Keratinocyte (primary cell): ENCODE results near the gene ATP6V0A4. TPM values are rescaled to one million over a fixed set of nuclear protein-coding genes. Genes with fewer than 3 reads are reported as not detected.

ENCODE experiments used
- DNase-seq: peaks from one replicate; pipeline ENCODE4 v3.0.0-alpha.2; 2011; ENCODE audit warnings: low read depth, missing footprints, low spot score
- FAIRE-seq: peaks from 2 replicates; lab custom pipeline; 2011; peaks lifted over from hg19 to GRCh38; lab: Jason Lieb, UNC
- H2AFZ ChIP-seq: 2 replicates; pipeline ENCODE4 v1.6.0; 2012; ENCODE audit warnings: low read length, control low read depth, inconsistent platforms; ENCODE audit not compliant: control insufficient read depth
- H3K27ac ChIP-seq: 2 replicates; pipeline ENCODE4 v1.5.1; 2011; ENCODE audit warnings: low read length; ENCODE audit not compliant: control insufficient read depth, insufficient read depth
- H3K27me3 ChIP-seq: 3 replicates; pipeline ENCODE4 v1.6.0; 2011; ENCODE audit warnings: low read length; ENCODE audit not compliant: control insufficient read depth, insufficient read depth; ENCODE audit errors: extremely low read depth
- H3K36me3 ChIP-seq, 2 experiments: 2 replicates in 1 of 2; 3 replicates in 1 of 2; pipeline ENCODE4 v1.5.1; 2011; ENCODE audit warnings: low read length in 2 of 2, mild to moderate bottlenecking in 1 of 2; ENCODE audit not compliant: control insufficient read depth in 2 of 2, insufficient read depth in 2 of 2; ENCODE audit errors: extremely low read depth in 1 of 2
- H3K4me1 ChIP-seq: 3 replicates; pipeline ENCODE4 v1.5.1; 2011; ENCODE audit warnings: low read length; ENCODE audit not compliant: control insufficient read depth, insufficient read depth; ENCODE audit errors: extremely low read depth
- H3K4me2 ChIP-seq: 3 replicates; pipeline ENCODE4 v1.6.0; 2011; ENCODE audit warnings: low read depth, low read length; ENCODE audit not compliant: control insufficient read depth, insufficient read depth; ENCODE audit errors: extremely low read depth
- H3K4me3 ChIP-seq, 3 experiments: fragments of 200-600 bp in 1 of 3; sonication (generic) in 1 of 3; 2 replicates in 2 of 3; 3 replicates in 1 of 3; pipeline ENCODE4 v1.5.1; 2011 to 2016; ENCODE audit warnings: low read length in 3 of 3, mild to moderate bottlenecking in 3 of 3, control low read depth in 2 of 3, inconsistent platforms in 1 of 3, low read depth in 1 of 3, mixed read lengths in 1 of 3, mixed run types in 1 of 3, moderate library complexity in 1 of 3; ENCODE audit not compliant: control insufficient read depth in 2 of 3, insufficient read depth in 2 of 3; ENCODE audit errors: extremely low read depth in 1 of 3
- H3K79me2 ChIP-seq: 2 replicates; pipeline ENCODE4 v1.6.0; 2012; ENCODE audit warnings: low read length; ENCODE audit not compliant: control insufficient read depth, insufficient read depth
- H3K9ac ChIP-seq: 3 replicates; pipeline ENCODE4 v1.6.0; 2011; ENCODE audit warnings: low read length; ENCODE audit not compliant: control insufficient read depth, insufficient read depth; ENCODE audit errors: extremely low read depth
- H3K9me1 ChIP-seq: 3 replicates; pipeline ENCODE4 v1.6.0; 2011; ENCODE audit warnings: low read length; ENCODE audit not compliant: control insufficient read depth, insufficient read depth; ENCODE audit errors: extremely low read depth
- H3K9me3 ChIP-seq: 2 replicates; pipeline ENCODE4 v1.5.1; 2012; ENCODE audit warnings: low read depth, low read length; ENCODE audit not compliant: control insufficient read depth
- H4K20me1 ChIP-seq: 3 replicates; pipeline ENCODE4 v1.6.0; 2011; ENCODE audit warnings: low read length; ENCODE audit not compliant: control insufficient read depth, insufficient read depth; ENCODE audit errors: extremely low read depth
- CTCF ChIP-seq, 3 experiments: IDR thresholded peaks in 1 of 3; conservative IDR thresholded peaks in 1 of 3; optimal IDR thresholded peaks in 1 of 3; 2 replicates in 2 of 3; 3 replicates in 1 of 3; pipeline versions ENCODE3 to v1.5.1; 2011; ENCODE audit warnings: low read length in 3 of 3, mild to moderate bottlenecking in 3 of 3, moderate library complexity in 2 of 3, control low read depth in 1 of 3, inconsistent platforms in 1 of 3; ENCODE audit not compliant: insufficient read depth in 2 of 3; ENCODE audit errors: extremely low read depth in 1 of 3
- EZH2 ChIP-seq: IDR thresholded peaks from one replicate; pipeline ENCODE4 v1.6.1; 2012; ENCODE audit warnings: inconsistent platforms, mild to moderate bottlenecking, low read length, moderate library complexity
- dilution Hi-C: fragments of 300-500 bp; cut with MboI; formaldehyde crosslinking; loops from one replicate; pipeline ENCODE4 v1.7.0; 2020; ENCODE audit warnings: low sequenced_read_pairs; ENCODE audit not compliant: extremely low pct_ligation_motif_present
- polyA plus RNA-seq, 5 experiments: library from polyadenylated mRNA; depleted of rRNA in 3 of 5; stranded (reverse) in 3 of 5; stranded (forward) in 1 of 5; unstranded in 1 of 5; fragments of >200 nt; gene quantifications; 1 replicate in 1 of 5; 2 replicates in 3 of 5; 3 replicates in 1 of 5; pipeline versions ENCODE4 v1.2.1 to v1.2.3, GENCODE V29; 2011 to 2012; ENCODE audit warnings: missing spikeins in 2 of 5, low read depth in 1 of 5, low replicate concordance in 1 of 5

Gene ATP6V0A4
- polyA plus RNA-seq, 1 donor (not counting 4 experiments of a cell fraction or from before 2014, with no cell fraction given) = 0.34 TPM

DNA sequence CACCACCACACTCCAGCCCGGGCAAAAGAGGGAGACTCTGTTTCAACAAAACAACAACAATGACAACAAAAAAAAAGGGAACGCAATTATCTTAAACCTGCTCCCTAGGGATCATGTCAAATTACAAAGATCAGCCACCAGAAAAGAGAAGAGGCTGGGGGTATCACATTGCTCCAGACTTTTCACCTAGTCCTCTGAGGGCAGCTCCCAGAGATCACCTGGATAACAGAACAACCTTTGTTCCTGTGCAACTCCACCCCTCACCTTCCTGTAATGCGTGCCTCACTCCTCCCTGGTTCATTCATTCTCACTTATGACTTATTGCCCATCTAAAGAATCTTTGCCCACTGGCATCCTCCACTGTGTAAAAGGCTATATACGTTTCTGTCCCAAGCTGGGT lies 128.6 kb downstream of the ATP6V0A4 start:
- TF ChIP-seq CTCF (optimal IDR thresholded peaks at IDR 0.05 in 1 of 3, IDR thresholded peaks at IDR 0.05 in 1 of 3, conservative IDR thresholded peaks at IDR 0.05 in 1 of 3; ENCODE audit: extremely low read depth in 1 of 3, insufficient read depth in 2 of 3, low read length in 3 of 3) = no peak
- TF ChIP-seq EZH2 = no peak
- H3K36me3 ChIP-seq = no peaks in the 10 kb centered on the region
- H3K4me3 ChIP-seq = no peak overlapping the region
- no peak overlapping the region for H3K27ac ChIP-seq
- H3K79me2 ChIP-seq = no peaks in the 10 kb centered on the region
- DNase-seq = no peak
- no peaks in the 10 kb centered on the region for H3K4me1 ChIP-seq
- no peak for FAIRE-seq
- no peaks in the 10 kb centered on the region for H3K27me3 ChIP-seq
- H4K20me1 ChIP-seq = no peaks in the 10 kb centered on the region
- H3K9me3 ChIP-seq = no peaks in the 10 kb centered on the region
- dilution Hi-C loops = no loop called here
- H2AFZ ChIP-seq = no peak overlapping the region
- no peaks in the 10 kb centered on the region for H3K9me1 ChIP-seq
- H3K9ac ChIP-seq = no peak overlapping the region
- no peak overlapping the region for H3K4me2 ChIP-seq

- no peak overlapping the region for H3K4me2 ChIP-seq
Measured at GRCh38 chr7:138668946-138669345, 129.1 kb downstream of the ATP6V0A4 start.

More at GRCh38 chr7:138668946-138669345, 129.1 kb downstream of the ATP6V0A4 start:
- Histone ChIP-seq H3K9me3 (no peaks in the 10 kb centered on the region), H3K36me3 (no peaks in the 10 kb centered on the region), H3K9me1 (no peaks in the 10 kb centered on the region), H3K4me1 (no peaks in the 10 kb centered on the region), H2AFZ (no peak overlapping the region), H3K27ac (no peak overlapping the region), H3K79me2 (no peaks in the 10 kb centered on the region), H3K4me3 (no peak overlapping the region), H4K20me1 (no peaks in the 10 kb centered on the region), H3K9ac (no peak overlapping the region), H3K27me3 (no peaks in the 10 kb centered on the region)
- dilution Hi-C loops = no loop called here
- FAIRE-seq (no peak), DNase-seq (no peak)
- TF ChIP-seq EZH2 (no peak), CTCF (optimal IDR thresholded peaks at IDR 0.05 in 1 of 3, IDR thresholded peaks at IDR 0.05 in 1 of 3, conservative IDR thresholded peaks at IDR 0.05 in 1 of 3; ENCODE audit: extremely low read depth in 1 of 3, insufficient read depth in 2 of 3, low read length in 3 of 3) (no peak)
